Esophagus (tissue), 2 donors: Measurements from ENCODE around the gene TLN1. TPM values are rescaled to one million over a fixed set of nuclear protein-coding genes. Genes with fewer than 3 reads are reported as not detected.

Experiments used
- H3K27ac ChIP-seq, 2 donors: one replicate each; pipeline ENCODE4 v1.5.1; 2013; ENCODE audit warnings: low read depth in 2 of 2, mild to moderate bottlenecking in 2 of 2, inconsistent platforms in 1 of 2, low read length in 1 of 2, moderate library complexity in 1 of 2
- H3K27me3 ChIP-seq, 2 donors: one replicate each; pipeline ENCODE4 v1.6.1; 2013; ENCODE audit warnings: low read length in 2 of 2, control low read depth in 1 of 2, mild to moderate bottlenecking in 1 of 2; ENCODE audit not compliant: insufficient read depth in 2 of 2, control insufficient read depth in 1 of 2
- H3K36me3 ChIP-seq, 2 donors: one replicate each; pipeline ENCODE4 v1.6.1; 2013; ENCODE audit warnings: low read length in 1 of 2; ENCODE audit not compliant: control insufficient read depth in 2 of 2, insufficient read depth in 2 of 2
- H3K4me1 ChIP-seq, 2 donors: one replicate each; pipeline ENCODE4 v1.6.1; 2013; ENCODE audit warnings: low read length in 1 of 2; ENCODE audit not compliant: control insufficient read depth in 2 of 2, insufficient read depth in 2 of 2
- H3K4me3 ChIP-seq, 2 donors: one replicate each; pipeline ENCODE4 v1.5.1; 2013; ENCODE audit warnings: low read length in 2 of 2, mild to moderate bottlenecking in 2 of 2, low read depth in 1 of 2, moderate library complexity in 1 of 2
- H3K9me3 ChIP-seq, 2 donors: one replicate each; pipeline ENCODE4 v1.6.1; 2013; ENCODE audit warnings: mild to moderate bottlenecking in 2 of 2, low read depth in 1 of 2, low read length in 1 of 2, moderate library complexity in 1 of 2; ENCODE audit not compliant: control insufficient read depth in 2 of 2, insufficient read depth in 1 of 2
- WGBS, 2 donors: extraction: QIAGEN DNeasy Blood & Tissue Kit; methylation state at CpG; one replicate each; pipeline ENCODE4 v1.1.7; 2013; 5-methylcytosine and 5-hydroxymethylcytosine counted together
- polyA plus RNA-seq, 2 donors: library from polyadenylated mRNA; stranded (reverse); fragments of 200-250 nt; gene quantifications; one replicate each; pipeline ENCODE4 v1.2.3, GENCODE V29; 2013
- donor health status: healthy with polysubstance abuse.
- donor health status: Bipolar disorder and iron deficiency.

Gene TLN1
- polyA plus RNA-seq, 2 donors, result 53.2 to 89.5 TPM

GRCh38 chr9:35766997-35767396 is 35.0 kb upstream of the TLN1 start:
- WGBS, 2 donors, result 91 to 92% methylated on average over 2 of the region's 2 CpGs
- no peak overlapping the region for H3K27ac ChIP-seq
- H3K4me1 ChIP-seq, result no peaks in the 10 kb centered on the region
- no peak overlapping the region for H3K4me3 ChIP-seq
- H3K36me3 ChIP-seq, result no peaks in the 10 kb centered on the region
- H3K9me3 ChIP-seq, result no peaks in the 10 kb centered on the region
- no peaks in the 10 kb centered on the region for H3K27me3 ChIP-seq

- Histone ChIP-seq H3K4me3 (no peak overlapping the region), H3K9me3 (no peaks in the 10 kb centered on the region), H3K27me3 (no peaks in the 10 kb centered on the region), H3K36me3 (peaks cover 0 to 2% of the 10 kb centered on the region in 2 donors), H3K4me1 (no peaks in the 10 kb centered on the region), H3K27ac (no peak overlapping the region)
- WGBS, 2 donors, result 95 to 100% methylated on average over 1 of the region's 1 CpG
Observed at GRCh38 chr9:35763803-35764202, 31.8 kb upstream of the TLN1 start.

- WGBS, 2 donors, result 46 to 72% methylated on average over 2 of the region's 2 CpGs
- Histone ChIP-seq H3K4me1 (no peaks in the 10 kb centered on the region), H3K27me3 (no peaks in the 10 kb centered on the region), H3K36me3 (peaks cover 0 to 2% of the 10 kb centered on the region in 2 donors), H3K27ac (no peak overlapping the region), H3K9me3 (no peaks in the 10 kb centered on the region), H3K4me3 (no peak overlapping the region)
Observed at GRCh38 chr9:35763181-35763580, 31.2 kb upstream of the TLN1 start.

GRCh38 chr9:35760651-35761050 is 28.7 kb upstream of the TLN1 start:
- 63 to 76% methylated on average over 2 of the region's 2 CpGs for WGBS, 2 donors
- peaks cover 0 to 11% of the 10 kb centered on the region in 2 donors for H3K4me1 ChIP-seq
- H3K27me3 ChIP-seq, result no peaks in the 10 kb centered on the region
- H3K36me3 ChIP-seq, result peaks cover 0 to 2% of the 10 kb centered on the region in 2 donors
- H3K27ac ChIP-seq, result no peak overlapping the region
- H3K4me3 ChIP-seq, result no peak overlapping the region
- no peaks in the 10 kb centered on the region for H3K9me3 ChIP-seq

- Histone ChIP-seq H3K4me1 (peaks cover 0 to 11% of the 10 kb centered on the region in 2 donors), H3K9me3 (no peaks in the 10 kb centered on the region), H3K4me3 (no peak overlapping the region), H3K36me3 (peaks cover 0 to 2% of the 10 kb centered on the region in 2 donors), H3K27ac (no peak overlapping the region), H3K27me3 (no peaks in the 10 kb centered on the region)
- WGBS, 2 donors, result 94 to 95% methylated on average over 4 of the region's 4 CpGs
Observed at GRCh38 chr9:35759795-35760194, 27.8 kb upstream of the TLN1 start.

GRCh38 chr9:35758475-35759050 is 26.6 kb upstream of the TLN1 start:
- 55 to 67% methylated on average over 3 of the region's 3 CpGs for WGBS, 2 donors
- no peak overlapping the region for H3K27ac ChIP-seq

GRCh38 chr9:35757892-35758275 is 25.9 kb upstream of the TLN1 start:
- no peak overlapping the region for H3K27ac ChIP-seq
- peaks cover 0 to 11% of the 10 kb centered on the region in 2 donors for H3K4me1 ChIP-seq
- H3K36me3 ChIP-seq, result peaks cover 6 to 14% of the 10 kb centered on the region in 2 donors
- H3K4me3 ChIP-seq, result no peak overlapping the region
- H3K27me3 ChIP-seq, result no peaks in the 10 kb centered on the region
- H3K9me3 ChIP-seq, result no peaks in the 10 kb centered on the region

More at GRCh38 chr9:35758475-35759050, 26.6 kb upstream of the TLN1 start:
- H3K4me3 ChIP-seq, result no peak overlapping the region
- H3K9me3 ChIP-seq, result no peaks in the 10 kb centered on the region
- H3K4me1 ChIP-seq, result peaks cover 0 to 11% of the 10 kb centered on the region in 2 donors
- peaks cover 3 to 8% of the 10 kb centered on the region in 2 donors for H3K36me3 ChIP-seq
- no peaks in the 10 kb centered on the region for H3K27me3 ChIP-seq

- Histone ChIP-seq H3K9me3 (no peaks in the 10 kb centered on the region), H3K27ac (peak overlapping the region; percentile 74 to 82), H3K4me3 (peak overlapping the region; percentile 43 to 51), H3K27me3 (no peaks in the 10 kb centered on the region), H3K36me3 (peaks cover 9 to 19% of the 10 kb centered on the region in 2 donors), H3K4me1 (peaks cover 0 to 11% of the 10 kb centered on the region in 2 donors)
- WGBS, 2 donors, result 3 to 4% methylated on average over 20 of the region's 20 CpGs
Observed at GRCh38 chr9:35757226-35757891, 25.4 kb upstream of the TLN1 start.

GRCh38 chr9:35756275-35757225 is 24.6 kb upstream of the TLN1 start:
- 12 to 14% methylated on average over 43 to 48 of the region's 48 CpGs for WGBS, 2 donors
- peak overlapping the region; percentile 74 to 82 for H3K27ac ChIP-seq
- no peaks in the 10 kb centered on the region for H3K9me3 ChIP-seq
- peaks cover 9 to 24% of the 10 kb centered on the region in 2 donors for H3K36me3 ChIP-seq
- H3K27me3 ChIP-seq, result no peaks in the 10 kb centered on the region
- peaks cover 0 to 11% of the 10 kb centered on the region in 2 donors for H3K4me1 ChIP-seq
- H3K4me3 ChIP-seq, result peak overlapping the region; percentile 43 to 51
